UCSD-AML1 (cell line): Measurements from ENCODE around the gene ACTG1.
"Not testable (repeated sequence)": the region's sequence is repeated elsewhere in the genome, so short reads cannot be mapped to it uniquely, and the experiment has no call there.

Source experiments
- DNase-seq: peaks from one replicate; lab custom pipeline; 2025; ENCODE audit not compliant: unreplicated experiment; lab: John Stamatoyannopoulos, UW

Gene ACTG1

GRCh38 chr17:81533339-81534141 lies 20.9 kb upstream of the ACTG1 start:
- peak; percentile 24 for DNase-seq

- DNase-seq = no peak
Measured at GRCh38 chr17:81532490-81533287, 20.1 kb upstream of the ACTG1 start.

DNA sequence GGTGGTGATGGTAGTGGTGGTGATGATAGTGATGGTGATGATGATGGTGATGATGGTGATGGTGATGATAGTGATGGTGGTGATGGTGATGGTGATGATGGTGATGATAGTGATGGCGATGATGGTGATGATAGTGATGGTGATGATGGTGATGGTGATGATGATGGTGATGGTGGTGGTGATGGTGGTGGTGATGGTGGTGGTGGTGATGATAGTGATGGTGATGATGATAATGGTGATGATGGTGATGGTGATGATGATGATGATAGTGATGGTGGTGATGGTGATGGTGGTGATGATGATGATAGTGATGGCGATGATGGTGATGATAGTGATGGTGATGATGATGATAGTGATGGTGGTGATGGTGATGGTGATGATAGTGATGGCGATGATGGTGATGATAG lies 19.4 kb upstream of the ACTG1 start:
- not testable (repeated sequence) for DNase-seq

- not testable (repeated sequence) for DNase-seq
Measured at GRCh38 chr17:81531013-81531412, 18.4 kb upstream of the ACTG1 start.

GRCh38 chr17:81529437-81529803 lies 16.8 kb upstream of the ACTG1 start:
- DNase-seq = no peak

DNA sequence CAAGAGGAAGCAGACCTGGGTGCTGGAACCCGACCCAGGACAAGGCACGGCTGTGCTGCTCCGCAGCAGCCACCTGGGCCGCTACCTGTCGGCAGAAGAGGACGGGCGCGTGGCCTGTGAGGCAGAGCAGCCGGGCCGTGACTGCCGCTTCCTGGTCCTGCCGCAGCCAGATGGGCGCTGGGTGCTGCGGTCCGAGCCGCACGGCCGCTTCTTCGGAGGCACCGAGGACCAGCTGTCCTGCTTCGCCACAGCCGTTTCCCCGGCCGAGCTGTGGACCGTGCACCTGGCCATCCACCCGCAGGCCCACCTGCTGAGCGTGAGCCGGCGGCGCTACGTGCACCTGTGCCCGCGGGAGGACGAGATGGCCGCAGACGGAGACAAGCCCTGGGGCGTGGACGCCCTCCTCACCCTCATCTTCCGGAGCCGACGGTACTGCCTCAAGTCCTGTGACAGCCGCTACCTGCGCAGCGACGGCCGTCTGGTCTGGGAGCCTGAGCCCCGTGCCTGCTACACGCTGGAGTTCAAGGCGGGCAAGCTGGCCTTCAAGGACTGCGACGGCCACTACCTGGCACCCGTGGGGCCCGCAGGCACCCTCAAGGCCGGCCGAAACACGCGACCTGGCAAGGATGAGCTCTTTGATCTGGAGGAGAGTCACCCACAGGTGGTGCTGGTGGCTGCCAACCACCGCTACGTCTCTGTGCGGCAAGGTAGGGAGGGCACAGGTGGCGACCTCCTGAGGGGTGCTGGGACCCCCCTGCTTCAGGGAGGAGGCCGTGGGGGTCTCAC lies 16.2 kb upstream of the ACTG1 start:
- DNase-seq = no peak

DNA sequence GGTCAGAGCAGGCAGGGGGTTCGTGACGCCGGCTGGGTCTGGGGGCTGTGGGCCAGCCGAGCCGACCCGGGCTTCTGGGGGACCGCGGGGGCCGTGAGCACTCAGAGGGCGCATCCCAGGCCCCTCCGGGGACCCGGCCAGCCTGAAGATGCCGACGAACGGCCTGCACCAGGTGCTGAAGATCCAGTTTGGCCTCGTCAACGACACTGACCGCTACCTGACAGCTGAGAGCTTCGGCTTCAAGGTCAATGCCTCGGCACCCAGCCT lies 15.7 kb upstream of the ACTG1 start:
- no peak for DNase-seq

DNA sequence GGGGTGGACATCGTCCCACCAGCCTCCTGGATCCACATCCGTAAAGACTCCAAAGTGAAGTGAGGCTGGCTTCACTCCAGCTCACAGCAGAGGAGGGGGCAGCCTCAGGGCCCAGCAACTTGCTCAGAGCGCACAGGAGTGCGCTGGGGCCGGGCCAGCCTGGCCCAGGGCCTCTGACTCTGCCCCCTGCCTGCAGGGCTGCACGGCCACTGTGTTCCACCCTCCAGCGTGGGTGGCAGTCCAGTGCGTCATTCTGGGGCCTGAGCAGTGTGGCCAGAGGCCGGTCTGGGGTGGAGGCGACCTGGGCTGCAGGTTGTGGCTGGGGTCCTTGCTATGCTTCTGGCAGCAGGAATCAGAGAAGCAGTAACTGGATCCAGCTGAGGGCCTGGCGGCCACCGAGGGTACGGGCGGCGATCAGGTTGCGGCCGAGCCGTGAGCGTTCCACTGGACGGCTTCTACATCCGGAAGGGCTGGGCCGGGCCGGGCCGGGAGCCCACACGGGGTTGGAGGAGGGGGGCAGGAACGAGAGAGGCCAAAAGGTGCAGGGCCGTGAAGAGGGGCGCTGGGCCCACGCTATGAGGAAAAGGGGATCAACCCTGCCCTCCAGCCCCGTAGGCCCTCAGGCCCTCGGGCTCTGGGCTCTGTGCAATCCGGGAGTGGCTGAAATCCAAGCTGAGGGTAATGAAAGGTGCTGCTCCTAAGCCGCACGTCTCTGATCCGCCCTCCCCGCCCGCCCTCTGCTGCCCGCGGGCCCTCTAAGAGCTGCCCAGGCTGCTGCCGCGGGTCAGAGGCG lies 15.2 kb upstream of the ACTG1 start, which contains the start of gene FSCN2:
Gene FSCN2, plus strand, starts transcription at position 787 of the 793 bp plus-strand sequence. CDS start 155 bp downstream, outside the sequence.
- no peak for DNase-seq

- no peak for DNase-seq
Measured at GRCh38 chr17:81526662-81527571, 14.3 kb upstream of the ACTG1 start.

DNA sequence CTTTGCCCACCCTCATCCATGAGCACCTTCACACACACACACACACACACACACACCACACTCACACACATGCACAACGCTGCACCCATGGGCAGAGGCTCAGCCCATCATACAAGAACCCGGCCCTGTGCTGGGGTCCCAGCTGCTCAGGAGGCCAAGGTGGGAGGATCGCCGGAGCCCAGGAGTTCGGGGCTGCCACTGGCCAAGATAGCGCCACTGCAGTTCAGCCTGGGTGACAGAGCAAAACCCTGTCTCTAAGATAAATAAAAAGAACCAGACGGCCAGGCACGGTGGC lies 12.2 kb upstream of the ACTG1 start:
- no peak for DNase-seq

DNA sequence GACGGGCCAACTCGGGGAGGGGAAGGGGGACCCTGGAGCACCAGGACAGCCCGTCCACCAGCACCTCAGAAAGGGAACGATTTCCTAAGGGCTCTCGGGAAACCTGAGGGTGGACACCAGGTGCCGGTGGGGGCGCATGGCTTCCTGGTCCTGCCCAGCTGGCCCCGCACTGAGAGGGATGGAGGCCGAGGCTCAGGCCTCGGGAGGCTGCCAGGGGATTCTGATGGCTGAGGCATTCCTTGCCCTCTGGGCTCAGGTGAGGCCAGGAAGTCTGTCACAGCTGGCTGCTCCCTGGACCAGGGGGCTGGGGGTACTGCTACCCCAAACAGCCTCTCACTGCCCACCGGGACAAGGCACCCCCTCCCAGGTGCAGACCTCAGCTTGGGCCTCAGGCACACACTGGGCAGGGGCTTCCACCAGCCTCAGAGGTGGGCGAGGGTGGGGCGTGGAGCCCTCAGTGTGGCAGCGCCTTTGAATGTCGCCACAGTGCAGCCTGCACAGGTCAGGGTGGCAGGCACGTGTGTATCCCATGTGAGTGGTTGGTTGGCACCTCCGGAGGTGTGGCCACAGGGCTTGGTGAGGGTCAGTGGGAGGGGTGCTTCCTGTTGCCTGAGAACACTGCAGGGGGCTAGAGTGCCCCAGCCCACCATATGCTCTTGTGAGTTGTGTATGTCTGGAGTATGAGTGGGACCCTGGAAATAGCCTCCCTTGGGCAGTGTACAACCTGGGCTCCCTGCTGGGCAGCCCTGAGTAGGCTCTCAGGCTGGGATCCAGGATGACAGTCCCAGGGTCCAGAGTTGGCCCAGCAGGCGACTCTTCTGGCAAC lies 11.7 kb upstream of the ACTG1 start:
- DNase-seq = no peak

GRCh38 chr17:81523402-81524038 lies 10.9 kb upstream of the ACTG1 start:
- no peak for DNase-seq

DNA sequence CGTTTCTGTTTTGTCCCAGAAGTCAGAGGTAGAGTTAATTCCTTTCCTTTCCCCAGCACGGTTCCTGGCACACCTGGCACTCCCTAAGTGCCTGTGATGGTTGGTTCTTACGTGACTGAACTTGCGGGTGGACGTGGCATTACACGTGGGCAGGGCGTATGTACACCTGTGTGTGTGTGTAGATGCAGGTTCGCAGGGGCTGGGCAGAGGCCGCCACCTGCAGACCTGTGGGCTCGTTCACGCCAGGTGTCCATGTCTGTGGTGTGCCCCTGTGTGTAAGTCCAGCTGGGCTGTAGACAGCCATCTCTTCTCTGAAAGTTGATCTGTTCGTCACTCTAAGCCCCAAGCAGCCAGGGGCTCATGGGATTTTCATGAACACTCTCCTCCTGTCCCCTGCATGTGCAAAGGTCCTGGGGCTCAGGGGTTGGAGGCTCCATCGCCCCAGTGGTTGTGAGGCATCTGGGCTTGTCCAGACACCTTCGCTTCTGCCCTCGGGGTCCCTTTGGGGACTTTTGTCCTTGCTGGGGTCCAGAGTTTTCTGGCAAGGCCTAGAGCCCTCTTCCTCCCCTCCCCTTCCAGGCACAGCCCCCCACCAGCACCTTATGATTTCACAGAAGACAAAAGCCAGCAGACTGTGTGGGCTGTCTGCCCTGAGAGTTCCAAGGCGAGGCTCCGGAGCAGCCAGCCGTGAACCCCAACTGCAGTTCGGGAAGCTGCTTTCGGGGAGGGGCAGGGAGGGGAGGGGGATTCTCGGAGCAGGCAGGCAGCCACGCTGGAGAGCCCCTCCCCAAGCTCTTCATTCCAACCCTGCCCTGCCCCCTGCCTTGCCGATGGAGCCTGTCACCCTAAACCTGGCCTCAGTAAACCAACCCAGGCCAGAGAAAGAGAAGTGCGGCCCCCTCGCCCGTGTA lies 10.1 kb upstream of the ACTG1 start:
- peak; percentile 61 for DNase-seq

DNA sequence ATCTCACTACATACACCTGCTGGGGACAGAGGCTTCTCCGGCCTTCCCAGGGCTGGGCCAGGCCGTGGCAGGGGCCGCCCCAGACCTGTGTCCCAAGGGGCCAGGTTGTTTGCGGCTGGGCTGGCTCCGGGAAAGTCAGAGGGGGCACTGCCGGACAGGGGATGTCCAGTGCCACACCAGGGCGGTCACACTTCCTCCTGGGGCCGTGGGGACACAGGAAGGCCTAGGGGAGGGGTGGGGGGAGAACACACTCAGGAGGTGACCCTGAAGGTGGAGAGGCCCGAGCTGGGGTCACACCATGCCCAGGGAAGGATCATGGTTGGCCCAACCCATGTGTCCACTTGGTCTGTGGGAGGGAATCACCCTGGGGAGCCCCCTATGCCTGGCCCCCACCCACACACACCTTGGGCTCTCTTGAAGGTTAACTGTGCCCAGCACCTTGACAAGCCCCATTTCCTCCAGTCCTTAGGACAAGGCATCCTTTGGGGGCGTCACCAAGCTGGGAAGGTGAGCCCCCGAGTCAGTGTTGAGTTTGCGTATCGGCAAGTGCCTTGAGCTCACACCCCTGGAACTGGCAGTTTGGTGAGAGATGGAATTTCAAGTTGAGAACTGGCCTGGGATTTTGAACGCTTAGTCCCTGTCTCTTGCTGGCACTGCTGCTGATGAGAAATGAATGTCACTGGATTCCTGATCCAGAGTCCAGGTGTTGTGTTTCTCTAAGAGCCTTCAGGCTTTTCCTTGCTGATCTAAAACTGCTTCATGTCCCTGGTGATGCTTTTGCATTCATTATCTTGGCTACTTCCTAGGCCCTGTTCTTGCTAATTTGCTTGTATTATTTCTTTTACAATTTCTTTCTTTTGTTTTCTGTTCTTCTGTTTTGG lies 7.7 kb upstream of the ACTG1 start:
- DNase-seq = no peak

GRCh38 chr17:81519284-81520020 lies 6.9 kb upstream of the ACTG1 start:
- no peak for DNase-seq

DNA sequence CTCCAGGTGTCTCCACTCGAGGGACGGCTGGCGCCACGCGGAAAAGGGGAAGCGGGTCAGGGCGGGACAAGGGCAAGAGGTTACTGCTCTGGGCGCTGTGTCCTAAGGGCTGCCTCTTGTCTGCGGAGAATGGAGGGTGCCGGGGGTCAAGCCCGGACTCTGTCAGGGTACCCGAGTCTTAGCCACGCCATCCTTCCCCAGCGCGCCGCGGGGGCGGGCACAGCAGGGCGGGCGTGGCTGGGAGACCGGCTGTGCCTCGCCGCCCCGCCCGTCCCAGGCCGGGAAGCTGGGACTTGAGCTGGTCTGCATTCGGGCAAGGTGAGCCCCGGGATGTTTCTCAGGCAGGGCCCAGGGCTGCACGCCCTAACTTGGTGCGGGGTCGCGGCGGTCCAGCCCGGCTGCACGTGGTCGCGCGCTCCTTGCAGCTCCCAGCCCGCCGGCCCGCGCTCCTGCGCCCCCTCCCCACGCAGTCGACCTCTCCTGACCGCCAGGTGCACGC lies 6.2 kb upstream of the ACTG1 start:
- no peak for DNase-seq
